Sigmoid colon (tissue), 7 donors: Measurements from ENCODE around the gene GLS. TPM values are rescaled to one million over a fixed set of nuclear protein-coding genes. Genes with fewer than 3 reads are reported as not detected.
A peak's percentile ranks its signal among the peaks of the same experiment; 100 is the strongest.

Source experiments
- DNase-seq: peaks from one replicate; pipeline ENCODE4 v3.0.0-alpha.2; 2019
- H3K27ac ChIP-seq, 4 donors: fragments of 200-600 bp; sonication (generic); one replicate each; pipeline ENCODE4 v1.5.1; 2016 to 2019; ENCODE audit warnings: mild to moderate bottlenecking in 1 of 4
- H3K27me3 ChIP-seq, 3 donors: fragments of 200-600 bp; sonication (generic); one replicate each; pipeline ENCODE4 v1.5.1; 2019; ENCODE audit warnings: mild to moderate bottlenecking in 1 of 3
- H3K36me3 ChIP-seq, 4 donors: fragments of 200-600 bp; sonication (generic); one replicate each; pipeline ENCODE4 v1.5.1; 2016 to 2019
- H3K4me1 ChIP-seq, 4 donors: fragments of 200-600 bp; sonication (generic); one replicate each; pipeline ENCODE4 v1.5.1; 2017 to 2019
- H3K4me3 ChIP-seq, 4 donors: fragments of 200-600 bp; sonication (generic); one replicate each; pipeline ENCODE4 v1.5.1; 2017 to 2019; ENCODE audit warnings: mild to moderate bottlenecking in 2 of 4, moderate library complexity in 1 of 4
- H3K9me3 ChIP-seq, 4 donors: fragments of 200-600 bp in 3 of 4; sonication (generic) in 3 of 4; one replicate each; pipeline versions ENCODE4 v1.5.1 to v1.6.1; 2013 to 2019
- EP300 ChIP-seq, 4 donors: sonication (generic); formaldehyde crosslinking; IDR thresholded peaks; one replicate each; pipeline ENCODE4 v1.6.1; 2017; ENCODE audit warnings: antibody characterized with exemption in 4 of 4
- POLR2A ChIP-seq, 2 donors: fragments of 450-650 bp; IDR thresholded peaks; one replicate each; pipeline ENCODE4 v1.6.1; 2016; ENCODE audit warnings: antibody characterized with exemption in 2 of 2, mild to moderate bottlenecking in 2 of 2, moderate library complexity in 2 of 2
- POLR2AphosphoS5 ChIP-seq, 4 donors: sonication (generic); formaldehyde crosslinking; IDR thresholded peaks; one replicate each; pipeline ENCODE4 v1.6.1; 2017; ENCODE audit warnings: antibody characterized with exemption in 4 of 4
- WGBS, 2 donors: extraction: QIAGEN DNeasy Blood & Tissue Kit; methylation state at CpG; one replicate each; pipeline ENCODE4 v1.1.7; 2013; 5-methylcytosine and 5-hydroxymethylcytosine counted together
- intact Hi-C: fragments of 100-400 bp; cut with DNase I; formaldehyde crosslinking; loops from one replicate; pipeline ENCODE4 v1.15.1; 2023
- polyA plus RNA-seq, 3 donors: library from polyadenylated mRNA; stranded (reverse); fragments of 200-250 nt; gene quantifications; one replicate each; pipeline ENCODE4 v1.2.3, GENCODE V29; 2013
- total RNA-seq, 4 donors: library from RNA; depleted of rRNA; stranded (reverse); fragments of >200 nt; gene quantifications; one replicate each; pipeline ENCODE4 v1.1.0, GENCODE V29; 2016
- TF ChIP-seq, protein P1 (sequence below), 4 experiments: fragments of 450-650 bp in 3 of 4; fragments of 200-600 bp in 1 of 4; IDR thresholded peaks; one replicate each; pipeline ENCODE4 v1.5.1; 2016 to 2019; ENCODE audit warnings: antibody characterized with exemption in 4 of 4, mild to moderate bottlenecking in 3 of 4, moderate library complexity in 2 of 4
- donor health status: healthy with polysubstance abuse.
- donor health status: Bipolar disorder and iron deficiency.
- donor health status: healthy.

The GLS gene
- total and polyA plus RNA-seq, 7 donors, result 15.0 to 139 (median 87.1) TPM

DNA sequence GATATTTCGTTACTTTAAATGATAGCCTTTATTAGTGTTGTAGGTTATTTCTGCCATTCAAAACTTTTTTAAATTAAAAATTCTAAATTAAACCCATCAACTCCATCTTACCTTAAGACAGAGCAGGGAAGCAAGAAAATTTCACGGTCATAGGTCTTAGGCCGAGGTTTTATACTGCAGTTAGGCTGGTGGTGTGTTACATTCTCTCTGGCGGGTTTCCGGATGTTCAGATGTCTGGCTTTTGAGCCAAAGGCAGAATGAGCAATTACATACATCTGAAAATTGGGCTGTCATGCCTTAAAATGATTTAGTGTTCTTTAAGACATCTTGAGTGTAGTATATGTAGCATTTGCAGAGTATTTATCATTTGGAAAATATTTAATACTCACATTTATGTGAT, 27.9 kb downstream of the GLS start:
- DNase-seq, result no peak
- peaks cover 0 to 19% (median 10%) of the 10 kb centered on the region in 4 donors for H3K4me1 ChIP-seq
- intact Hi-C loops, result no loop called here
- H3K9me3 ChIP-seq, result no peaks in the 10 kb centered on the region
- no peak overlapping the region for H3K27ac ChIP-seq
- TF ChIP-seq EP300 (IDR thresholded peaks at IDR 0.05) (no peak), POLR2AphosphoS5 (IDR thresholded peaks at IDR 0.05) (no peak), POLR2A (IDR thresholded peaks at IDR 0.05) (no peak)
- TF ChIP-seq, protein P1, sequence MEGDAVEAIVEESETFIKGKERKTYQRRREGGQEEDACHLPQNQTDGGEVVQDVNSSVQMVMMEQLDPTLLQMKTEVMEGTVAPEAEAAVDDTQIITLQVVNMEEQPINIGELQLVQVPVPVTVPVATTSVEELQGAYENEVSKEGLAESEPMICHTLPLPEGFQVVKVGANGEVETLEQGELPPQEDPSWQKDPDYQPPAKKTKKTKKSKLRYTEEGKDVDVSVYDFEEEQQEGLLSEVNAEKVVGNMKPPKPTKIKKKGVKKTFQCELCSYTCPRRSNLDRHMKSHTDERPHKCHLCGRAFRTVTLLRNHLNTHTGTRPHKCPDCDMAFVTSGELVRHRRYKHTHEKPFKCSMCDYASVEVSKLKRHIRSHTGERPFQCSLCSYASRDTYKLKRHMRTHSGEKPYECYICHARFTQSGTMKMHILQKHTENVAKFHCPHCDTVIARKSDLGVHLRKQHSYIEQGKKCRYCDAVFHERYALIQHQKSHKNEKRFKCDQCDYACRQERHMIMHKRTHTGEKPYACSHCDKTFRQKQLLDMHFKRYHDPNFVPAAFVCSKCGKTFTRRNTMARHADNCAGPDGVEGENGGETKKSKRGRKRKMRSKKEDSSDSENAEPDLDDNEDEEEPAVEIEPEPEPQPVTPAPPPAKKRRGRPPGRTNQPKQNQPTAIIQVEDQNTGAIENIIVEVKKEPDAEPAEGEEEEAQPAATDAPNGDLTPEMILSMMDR (IDR thresholded peaks at IDR 0.05), result no peak
- no peaks in the 10 kb centered on the region for H3K27me3 ChIP-seq
- no peak overlapping the region for H3K4me3 ChIP-seq
- peaks cover 0 to 23% (median 2%) of the 10 kb centered on the region in 4 donors for H3K36me3 ChIP-seq
- WGBS, 2 donors, result 97% methylated on average over 5 of the region's 5 CpGs

DNA sequence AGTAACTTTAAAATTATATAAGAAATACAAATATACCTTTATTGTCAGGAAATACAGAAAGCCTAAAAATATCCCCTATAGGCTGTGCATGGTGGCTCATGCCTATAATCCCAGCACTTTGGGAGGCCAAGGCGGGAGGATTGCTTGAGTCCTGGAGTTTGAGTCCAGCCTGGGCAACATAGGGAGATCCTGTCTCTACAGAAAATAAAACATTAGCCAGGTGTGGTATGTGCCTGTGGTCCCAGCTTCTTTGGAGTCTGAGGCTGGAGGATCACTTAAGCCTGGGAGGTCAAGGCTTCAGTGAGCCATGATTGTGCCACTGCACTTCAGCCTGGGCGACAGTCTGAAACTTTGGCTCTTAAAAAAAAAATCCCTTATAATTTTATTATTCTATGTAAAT, 29.1 kb downstream of the GLS start:
- H3K27me3 ChIP-seq, result no peaks in the 10 kb centered on the region
- DNase-seq, result no peak
- TF ChIP-seq POLR2AphosphoS5 (IDR thresholded peaks at IDR 0.05) (no peak), EP300 (IDR thresholded peaks at IDR 0.05) (no peak), POLR2A (IDR thresholded peaks at IDR 0.05) (no peak)
- TF ChIP-seq, protein P1 (IDR thresholded peaks at IDR 0.05), result no peak
- H3K4me3 ChIP-seq, result no peak overlapping the region
- peaks cover 0 to 23% (median 2%) of the 10 kb centered on the region in 4 donors for H3K36me3 ChIP-seq
- H3K9me3 ChIP-seq, result no peaks in the 10 kb centered on the region
- intact Hi-C loops, result no loop called here
- H3K4me1 ChIP-seq, result peaks cover 0 to 9% (median 5%) of the 10 kb centered on the region in 4 donors
- H3K27ac ChIP-seq, result peak overlapping the region in 3 of 4 donors; percentile 22 to 47 (median 41)
- WGBS, 2 donors, result 96 to 98% methylated on average over 2 of the region's 2 CpGs

DNA sequence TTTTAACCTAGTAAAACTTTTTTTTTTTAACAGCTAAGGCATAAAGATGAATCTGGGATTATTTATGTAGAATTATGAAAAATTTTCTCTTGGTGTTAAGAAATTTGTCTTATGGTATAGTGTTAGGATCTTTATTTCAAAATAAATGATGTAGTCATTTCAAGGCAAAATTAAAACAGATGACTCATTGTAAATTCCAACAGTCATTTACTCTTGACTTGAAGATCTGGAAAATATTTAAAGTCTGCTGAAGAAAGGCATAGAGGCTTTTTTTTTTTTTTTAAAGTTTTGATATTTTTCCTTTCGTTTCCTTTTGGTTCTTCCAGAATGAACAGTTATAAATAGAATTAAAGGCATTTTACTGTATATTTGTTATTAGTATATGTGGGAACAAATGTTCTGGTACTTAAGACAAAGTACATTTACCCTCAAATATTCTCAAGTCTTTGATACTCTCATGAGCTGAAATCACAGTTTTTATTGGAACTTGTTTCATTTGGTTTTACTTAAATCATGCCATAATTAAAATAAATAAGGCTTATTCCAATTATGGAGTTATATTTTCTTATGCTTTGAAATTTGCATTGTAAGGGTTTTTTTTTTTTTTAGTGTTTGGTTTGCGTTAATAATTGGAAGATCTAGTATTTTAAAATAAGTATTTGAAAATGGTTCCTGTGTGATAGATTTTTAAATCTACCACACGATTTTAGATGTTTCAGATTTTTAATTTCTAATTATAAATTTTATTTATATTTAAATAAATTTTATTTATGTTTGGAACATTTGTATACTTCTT, 29.9 kb downstream of the GLS start:
- Histone ChIP-seq H3K27ac (peak overlapping the region in 3 of 4 donors; percentile 22 to 47 (median 41)), H3K9me3 (no peaks in the 10 kb centered on the region), H3K4me3 (no peak overlapping the region), H3K36me3 (peaks cover 0 to 18% (median 2%) of the 10 kb centered on the region in 4 donors), H3K27me3 (no peaks in the 10 kb centered on the region), H3K4me1 (peaks cover 0 to 9% (median 5%) of the 10 kb centered on the region in 4 donors)
- intact Hi-C loops, result no loop called here
- TF ChIP-seq EP300 (IDR thresholded peaks at IDR 0.05), result no peak
- no peak for TF ChIP-seq POLR2AphosphoS5 (IDR thresholded peaks at IDR 0.05)
- no peak for TF ChIP-seq POLR2A (IDR thresholded peaks at IDR 0.05)
- TF ChIP-seq, protein P1 (IDR thresholded peaks at IDR 0.05), result no peak
- 54 to 60% methylated on average over 3 of the region's 3 CpGs for WGBS, 2 donors
- DNase-seq, result no peak

DNA sequence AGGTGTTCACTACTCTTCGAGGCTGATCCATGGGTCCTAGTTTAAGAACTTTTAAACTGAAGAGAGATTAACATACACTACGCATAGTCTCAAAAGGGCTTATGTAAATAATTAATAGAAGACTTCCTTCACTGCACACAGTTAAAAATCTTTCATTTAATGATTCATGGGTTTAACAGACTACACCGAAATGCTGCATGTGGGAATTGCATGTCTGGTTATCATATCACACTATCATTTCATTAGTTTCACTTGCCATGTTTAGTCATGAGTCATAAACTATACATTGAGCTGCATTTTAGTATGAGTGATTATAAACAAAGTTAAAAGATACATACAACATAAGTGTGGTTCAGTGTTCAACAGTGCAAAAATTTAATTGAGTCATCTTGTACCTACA, 31.2 kb downstream of the GLS start:
- Histone ChIP-seq H3K9me3 (no peaks in the 10 kb centered on the region), H3K27me3 (no peaks in the 10 kb centered on the region), H3K36me3 (peaks cover 0 to 20% (median 2%) of the 10 kb centered on the region in 4 donors), H3K4me1 (peaks cover 0 to 9% (median 5%) of the 10 kb centered on the region in 4 donors), H3K27ac (no peak overlapping the region), H3K4me3 (no peak overlapping the region)
- intact Hi-C loops, result no loop called here
- TF ChIP-seq, protein P1 (IDR thresholded peaks at IDR 0.05), result no peak
- TF ChIP-seq POLR2A (IDR thresholded peaks at IDR 0.05) (no peak), EP300 (IDR thresholded peaks at IDR 0.05) (no peak), POLR2AphosphoS5 (IDR thresholded peaks at IDR 0.05) (no peak)
- WGBS, 2 donors, result 72 to 77% methylated on average over 3 of the region's 3 CpGs
- DNase-seq, result no peak
